ENCODE results near the gene ASCC3. TPM values are rescaled to one million over a fixed set of nuclear protein-coding genes. Genes with fewer than 3 reads are reported as not detected.

Gene ASCC3
- total RNA-seq, 1 experiment from 2014 or later: 40.5 TPM

DNA sequence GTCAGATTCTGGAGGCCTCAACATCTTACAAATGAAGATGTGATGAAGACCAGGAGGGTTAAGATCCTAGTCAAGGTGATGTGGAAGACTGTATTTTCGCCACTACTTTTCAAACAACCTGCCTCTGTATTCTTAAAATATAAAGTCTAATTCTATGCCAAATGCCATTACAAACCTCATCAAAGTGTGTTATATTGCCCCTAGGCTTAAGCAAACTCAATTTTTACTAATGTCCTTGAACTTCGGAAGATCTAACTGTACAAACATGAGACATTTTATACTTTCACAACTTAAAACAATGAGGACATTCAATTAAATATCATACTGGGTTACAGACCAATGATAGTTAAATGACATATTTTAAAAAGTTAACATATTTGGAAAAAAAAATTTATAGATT, 19.1 kb downstream of the ASCC3 start:
- Histone ChIP-seq H3K36me3 (ENCODE audit: control insufficient read depth in 1 of 2, insufficient read depth in 2 of 2, low read length in 2 of 2) (peaks cover 4 to 20% of the 10 kb centered on the region in 2 experiments; a peak in 3 of 4 replicates), H3K9ac (ENCODE audit: low read length) (no peak overlapping the region), H3K9me3 (ENCODE audit: control insufficient read depth in 1 of 2, insufficient read depth in 1 of 2, low read depth in 1 of 2, low read length in 2 of 2) (no peaks in the 10 kb centered on the region), H4K20me1 (ENCODE audit: insufficient read depth) (no peaks in the 10 kb centered on the region), H3K4me1 (ENCODE audit: control insufficient read depth in 1 of 2, insufficient read depth in 2 of 2, low read length in 2 of 2) (no peaks in the 10 kb centered on the region), H2AFZ (ENCODE audit: low read depth, low read length, poor library complexity, severe bottlenecking) (no peak overlapping the region), H3K27me3 (ENCODE audit: insufficient read depth, low read length) (no peaks in the 10 kb centered on the region), H3K9me2 (ENCODE audit: insufficient read depth) (no peaks in the 10 kb centered on the region), H3K4me3 (replicated peaks in 1 of 2; ENCODE audit: low read depth in 1 of 2, low read length in 2 of 2) (no peak overlapping the region), H3K4me2 (ENCODE audit: low read length) (no peak overlapping the region), H3K27ac (ENCODE audit: low read depth, low read length) (no peak overlapping the region), H3K79me2 (ENCODE audit: insufficient read depth, low read length) (peaks cover 17% of the 10 kb centered on the region)
- intact Hi-C loops (cut with micrococcal nuclease): no loop called here
- BruUV-seq (replicated peaks): no TSS peak
- RAD21 ChIA-PET (ENCODE audit: low non-redundant PET in 1 of 2, low total read pairs in 2 of 2, uncharacterized antibody in 2 of 2, unreplicated experiment in 2 of 2): no interaction called here
- POLR2A ChIA-PET: no interaction called here
- ATAC-seq: no peak
- CTCF ChIA-PET: no interaction called here
- DNase-seq (ENCODE audit: low read depth, low spot score): no peak
- TF ChIP-seq CEBPB (IDR thresholded peaks at IDR 0.05; ENCODE audit: low read depth) (no peak), ZNF274 (IDR thresholded peaks at IDR 0.05; ENCODE audit: low read depth, low read length) (no peak), JUND (IDR thresholded peaks at IDR 0.05) (no peak), FOSL1 (IDR thresholded peaks at IDR 0.05; ENCODE audit: low read depth) (no peak), RAD21 (IDR thresholded peaks at IDR 0.05; ENCODE audit: low read depth) (no peak), CTCF (IDR thresholded peaks at IDR 0.05 in 2 of 3, conservative IDR thresholded peaks at IDR 0.05 in 1 of 3; ENCODE audit: borderline replicate concordance in 1 of 3, insufficient read depth in 1 of 3, low read depth in 2 of 3, low read length in 2 of 3) (no peak), MAX (IDR thresholded peaks at IDR 0.05) (no peak), YY1 (IDR thresholded peaks at IDR 0.05; ENCODE audit: extremely low read depth, insufficient replicate concordance, low read depth, low read length) (no peak), EZH2 (IDR thresholded peaks at IDR 0.05) (no peak), POLR2A (IDR thresholded peaks at IDR 0.05; ENCODE audit: borderline replicate concordance, extremely low read depth, insufficient read depth, insufficient read length) (no peak), SP1 (IDR thresholded peaks at IDR 0.05; ENCODE audit: low read depth) (no peak), ZFX (IDR thresholded peaks at IDR 0.05) (no peak), EGR1 (IDR thresholded peaks at IDR 0.05; ENCODE audit: low read depth) (no peak), EZH2phosphoT487 (IDR thresholded peaks at IDR 0.05; ENCODE audit: borderline replicate concordance) (no peak), ELF1 (IDR thresholded peaks at IDR 0.05; ENCODE audit: borderline replicate concordance, low read depth) (no peak)
- TF ChIP-seq, protein P1, sequence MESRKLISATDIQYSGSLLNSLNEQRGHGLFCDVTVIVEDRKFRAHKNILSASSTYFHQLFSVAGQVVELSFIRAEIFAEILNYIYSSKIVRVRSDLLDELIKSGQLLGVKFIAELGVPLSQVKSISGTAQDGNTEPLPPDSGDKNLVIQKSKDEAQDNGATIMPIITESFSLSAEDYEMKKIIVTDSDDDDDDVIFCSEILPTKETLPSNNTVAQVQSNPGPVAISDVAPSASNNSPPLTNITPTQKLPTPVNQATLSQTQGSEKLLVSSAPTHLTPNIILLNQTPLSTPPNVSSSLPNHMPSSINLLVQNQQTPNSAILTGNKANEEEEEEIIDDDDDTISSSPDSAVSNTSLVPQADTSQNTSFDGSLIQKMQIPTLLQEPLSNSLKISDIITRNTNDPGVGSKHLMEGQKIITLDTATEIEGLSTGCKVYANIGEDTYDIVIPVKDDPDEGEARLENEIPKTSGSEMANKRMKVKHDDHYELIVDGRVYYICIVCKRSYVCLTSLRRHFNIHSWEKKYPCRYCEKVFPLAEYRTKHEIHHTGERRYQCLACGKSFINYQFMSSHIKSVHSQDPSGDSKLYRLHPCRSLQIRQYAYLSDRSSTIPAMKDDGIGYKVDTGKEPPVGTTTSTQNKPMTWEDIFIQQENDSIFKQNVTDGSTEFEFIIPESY (IDR thresholded peaks at IDR 0.05; ENCODE audit: extremely low read depth, insufficient replicate concordance, low read length): no peak
- TF ChIP-seq, protein P2, sequence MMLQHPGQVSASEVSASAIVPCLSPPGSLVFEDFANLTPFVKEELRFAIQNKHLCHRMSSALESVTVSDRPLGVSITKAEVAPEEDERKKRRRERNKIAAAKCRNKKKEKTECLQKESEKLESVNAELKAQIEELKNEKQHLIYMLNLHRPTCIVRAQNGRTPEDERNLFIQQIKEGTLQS (IDR thresholded peaks at IDR 0.05): no peak

All from HCT116 (cell line).